Adrenal gland (tissue), 12 donors: Measurements from ENCODE around the gene KCNAB1. TPM values are rescaled to one million over a fixed set of nuclear protein-coding genes. Genes with fewer than 3 reads are reported as not detected.

Experiments
- DNase-seq, 7 donors: peaks; one replicate each; pipeline ENCODE4 v3.0.0-alpha.2; 2019 to 2020
- H3K27ac ChIP-seq, 5 donors: fragments of 200-600 bp; sonication (generic) in 4 of 5; 1 replicate in 3 of 5; 2 replicates in 2 of 5; pipeline versions ENCODE4 v1.5.1 to v1.8.0; 2016 to 2020; ENCODE audit warnings: mild to moderate bottlenecking in 1 of 5
- H3K27me3 ChIP-seq: fragments of 200-600 bp; 2 replicates; pipeline ENCODE4 v1.8.0; 2021
- H3K36me3 ChIP-seq, 2 donors: fragments of 200-600 bp; replicated peaks in 1 of 2; 1 replicate in 1 of 2; 2 replicates in 1 of 2; pipeline versions ENCODE4 v1.5.1 to v1.8.0; 2018 to 2022
- H3K4me1 ChIP-seq, 2 donors: fragments of 200-600 bp; replicated peaks in 1 of 2; 1 replicate in 1 of 2; 2 replicates in 1 of 2; pipeline versions ENCODE4 v1.5.1 to v1.8.0; 2018 to 2021
- H3K4me3 ChIP-seq, 4 donors: fragments of 200-600 bp; sonication (generic) in 3 of 4; one replicate each; pipeline ENCODE4 v1.5.1; 2016 to 2018
- H3K9me3 ChIP-seq, 3 donors: fragments of 200-600 bp; sonication (generic) in 1 of 3; replicated peaks in 1 of 3; 1 replicate in 2 of 3; 2 replicates in 1 of 3; pipeline versions ENCODE4 v1.5.1 to v1.8.0; 2016 to 2021
- CTCF ChIP-seq, 6 experiments: fragments of 450-650 bp in 4 of 6; fragments of 200-600 bp in 2 of 6; sonication (generic) in 1 of 6; IDR thresholded peaks; 1 replicate in 5 of 6; 2 replicates in 1 of 6; pipeline versions ENCODE4 v1.5.1 to v1.8.0; 2016 to 2021; ENCODE audit warnings: antibody characterized with exemption in 6 of 6, mild to moderate bottlenecking in 2 of 6, moderate library complexity in 1 of 6
- POLR2A ChIP-seq, 2 donors: fragments of 450-650 bp; IDR thresholded peaks; one replicate each; pipeline ENCODE4 v1.6.1; 2017; ENCODE audit warnings: antibody characterized with exemption in 2 of 2, mild to moderate bottlenecking in 2 of 2, moderate library complexity in 1 of 2
- WGBS, 4 donors: extraction: QIAGEN DNeasy Blood & Tissue Kit in 2 of 4; methylation state at CpG; one replicate each; pipeline versions ENCODE4 v1.1.5 to v1.1.7; 2013 to 2017; 5-methylcytosine and 5-hydroxymethylcytosine counted together
- intact Hi-C, 2 donors: fragments of 100-400 bp; cut with DNase I; formaldehyde crosslinking; loops; one replicate each; pipeline versions ENCODE4 v1.14.1 to v1.15.0; 2022 to 2023
- polyA plus RNA-seq, 3 donors: library from polyadenylated mRNA; stranded (reverse); fragments of 200-250 nt in 2 of 3; fragments of 350-450 nt in 1 of 3; fragmentation: Illumina TruSeq in 1 of 3; extraction: RNeasy Lipid Tissue Mini Kit (QIAGEN cat#74804) in 1 of 3; gene quantifications; one replicate each; pipeline ENCODE4 v1.2.3, GENCODE V29; 2013 to 2014
- total RNA-seq, 9 donors: library from RNA; depleted of rRNA in 4 of 9; stranded (reverse); fragments of >200 nt in 4 of 9; fragments of 120-200 nt in 1 of 9; fragmentation: NEBNext Ultra II Directional in 1 of 9; extraction: Animal tissue kit (Norgen Biotek cat#: 25700) in 1 of 9; gene quantifications; one replicate each; pipeline versions ENCODE4 v1.1.0 to v1.2.4, GENCODE V29; 2013 to 2023
- donor health status: healthy with polysubstance abuse.
- donor health status: Bipolar disorder and iron deficiency.
- donor health status: DM: yes; HTN: yes; CAD: no.
- donor health status: DM: no; HTN: no; CAD: no.
- donor health status: DM: no; HTN: no; CAD: no.
- donor health status: DM: yes; HTN: yes; CAD: no.

KCNAB1 gene
- total and polyA plus RNA-seq, 12 donors, result 0.36 to 5.0 (median 1.5) TPM

GRCh38 chr3:156445117-156446090 lies 325.0 kb downstream of the KCNAB1 start:
- intact Hi-C loops, result no loop called here
- DNase-seq, result no peak
- Histone ChIP-seq H3K4me1 (no peaks in the 10 kb centered on the region), H3K27me3 (no peaks in the 10 kb centered on the region), H3K36me3 (no peaks in the 10 kb centered on the region), H3K4me3 (no peak overlapping the region), H3K27ac (no peak overlapping the region), H3K9me3 (no peaks in the 10 kb centered on the region)
- TF ChIP-seq POLR2A (IDR thresholded peaks at IDR 0.05) (no peak), CTCF (IDR thresholded peaks at IDR 0.05) (no peak)
- 81 to 91% (median 86%) methylated on average over 10 of the region's 10 CpGs for WGBS, 4 donors

- Histone ChIP-seq H3K4me1 (no peaks in the 10 kb centered on the region), H3K27ac (no peak overlapping the region), H3K27me3 (no peaks in the 10 kb centered on the region), H3K4me3 (no peak overlapping the region), H3K36me3 (no peaks in the 10 kb centered on the region), H3K9me3 (no peaks in the 10 kb centered on the region)
- peak in 1 of 7 donors; percentile 9 for DNase-seq
- peak in 3 of 6 experiments; percentile 16 to 24 (median 21) for TF ChIP-seq CTCF (IDR thresholded peaks at IDR 0.05)
- TF ChIP-seq POLR2A (IDR thresholded peaks at IDR 0.05), result no peak
- intact Hi-C loops, result no loop called here
- 39 to 65% (median 54%) methylated on average over 1 of the region's 1 CpG for WGBS, 4 donors
Measured at GRCh38 chr3:156448300-156448699, 327.9 kb downstream of the KCNAB1 start.

GRCh38 chr3:156449710-156450574 lies 329.6 kb downstream of the KCNAB1 start:
- no peak overlapping the region for H3K27ac ChIP-seq
- no peak for TF ChIP-seq POLR2A (IDR thresholded peaks at IDR 0.05)
- peak; percentile 31 to 52 (median 46) for TF ChIP-seq CTCF (IDR thresholded peaks at IDR 0.05)
- H3K36me3 ChIP-seq, result no peaks in the 10 kb centered on the region
- H3K9me3 ChIP-seq, result no peaks in the 10 kb centered on the region
- H3K4me1 ChIP-seq, result no peaks in the 10 kb centered on the region
- H3K4me3 ChIP-seq, result no peak overlapping the region
- 42 to 57% (median 53%) methylated on average over 2 of the region's 2 CpGs for WGBS, 4 donors
- peak in 2 of 7 donors; percentile 42 to 61 for DNase-seq
- intact Hi-C loops, result no loop called here
- no peaks in the 10 kb centered on the region for H3K27me3 ChIP-seq

GRCh38 chr3:156455839-156456238 lies 335.5 kb downstream of the KCNAB1 start:
- Histone ChIP-seq H3K4me1 (no peaks in the 10 kb centered on the region), H3K9me3 (no peaks in the 10 kb centered on the region), H3K27me3 (no peaks in the 10 kb centered on the region), H3K4me3 (no peak overlapping the region), H3K27ac (no peak overlapping the region), H3K36me3 (no peaks in the 10 kb centered on the region)
- 64 to 81% (median 74%) methylated on average over 4 of the region's 4 CpGs for WGBS, 4 donors
- no peak for DNase-seq
- TF ChIP-seq POLR2A (IDR thresholded peaks at IDR 0.05), result no peak
- intact Hi-C loops, result loop anchor here in 1 of 2 donors (5.0 kb wide), 1 partner anchor 304 kb away; no protein-coding TSS in a partner anchor
